ENCODE results near the gene ZNF277.

- TF ChIP-seq CTCF (IDR thresholded peaks at IDR 0.05): no peak
- no peak for TF ChIP-seq POLR2AphosphoS5 (IDR thresholded peaks at IDR 0.05; ENCODE audit: low read depth, low read length)
Observed at GRCh38 chr7:112267944-112268691, 61.6 kb downstream of the ZNF277 start.
